ENCODE results near the gene RNF208.

Gene RNF208

GRCh38 chr9:137222190-137223077 lies at the start of gene RNF208:
TSS of gene RNF208 (minus strand) at chr9:137222240. CDS start at chr9:137221212, 1,028 bp downstream.
- H3K4me1 ChIP-seq (ENCODE audit: control insufficient read depth in 1 of 2, insufficient read depth in 2 of 2, low read length in 2 of 2): peaks cover 18 to 54% of the 10 kb centered on the region in 2 donors
- H3K4me3 ChIP-seq (ENCODE audit: low read depth in 1 of 2, low read length in 2 of 2): peak within 1 kb of the TSS; percentile 74 to 80
- H3K9me3 ChIP-seq (ENCODE audit: control insufficient read depth in 1 of 2, low read length in 2 of 2): no peaks in the 10 kb centered on the region
- peak within 1 kb of the TSS; percentile 85 for H3K27ac ChIP-seq (ENCODE audit: low read depth, low read length)
- H3K27me3 ChIP-seq (ENCODE audit: control insufficient read depth in 1 of 2, insufficient read depth in 2 of 2, low read length in 2 of 2): no peaks in the 10 kb centered on the region
- H3K9ac ChIP-seq (ENCODE audit: low read depth in 1 of 2, low read length in 2 of 2): peak within 1 kb of the TSS; percentile 66 to 86
- no peaks in the 10 kb centered on the region for H3K36me3 ChIP-seq (ENCODE audit: control insufficient read depth in 1 of 2, insufficient read depth in 2 of 2, low read length in 2 of 2)

GRCh38 chr9:137271696-137272076 lies 49.6 kb upstream of the RNF208 start:
- H3K9me3 ChIP-seq (ENCODE audit: control insufficient read depth in 1 of 2, low read length in 2 of 2): no peaks in the 10 kb centered on the region
- H3K27ac ChIP-seq (ENCODE audit: low read depth, low read length): no peak overlapping the region
- H3K9ac ChIP-seq (ENCODE audit: low read depth in 1 of 2, low read length in 2 of 2): no peak overlapping the region
- H3K36me3 ChIP-seq (ENCODE audit: control insufficient read depth in 1 of 2, insufficient read depth in 2 of 2, low read length in 2 of 2): peaks cover 3 to 32% of the 10 kb centered on the region in 2 donors
- no peaks in the 10 kb centered on the region for H3K27me3 ChIP-seq (ENCODE audit: control insufficient read depth in 1 of 2, insufficient read depth in 2 of 2, low read length in 2 of 2)
- H3K4me3 ChIP-seq (ENCODE audit: low read depth in 1 of 2, low read length in 2 of 2): no peak overlapping the region
- H3K4me1 ChIP-seq (ENCODE audit: control insufficient read depth in 1 of 2, insufficient read depth in 2 of 2, low read length in 2 of 2): peaks cover 42 to 50% of the 10 kb centered on the region in 2 donors

- Histone ChIP-seq H3K9ac (ENCODE audit: low read depth in 1 of 2, low read length in 2 of 2) (no peak overlapping the region), H3K4me1 (ENCODE audit: control insufficient read depth in 1 of 2, insufficient read depth in 2 of 2, low read length in 2 of 2) (peaks cover 36 to 45% of the 10 kb centered on the region in 2 donors), H3K27ac (ENCODE audit: low read depth, low read length) (no peak overlapping the region), H3K9me3 (ENCODE audit: control insufficient read depth in 1 of 2, low read length in 2 of 2) (no peaks in the 10 kb centered on the region), H3K4me3 (ENCODE audit: low read depth in 1 of 2, low read length in 2 of 2) (no peak overlapping the region), H3K36me3 (ENCODE audit: control insufficient read depth in 1 of 2, insufficient read depth in 2 of 2, low read length in 2 of 2) (peaks cover 7 to 38% of the 10 kb centered on the region in 2 donors), H3K27me3 (ENCODE audit: control insufficient read depth in 1 of 2, insufficient read depth in 2 of 2, low read length in 2 of 2) (no peaks in the 10 kb centered on the region)
These were observed 49.1 kb upstream of the RNF208 start for GRCh38 chr9:137270929-137271695.

GRCh38 chr9:137269231-137269772 lies 47.3 kb upstream of the RNF208 start:
- Histone ChIP-seq H3K36me3 (ENCODE audit: control insufficient read depth in 1 of 2, insufficient read depth in 2 of 2, low read length in 2 of 2) (peaks cover 12 to 50% of the 10 kb centered on the region in 2 donors), H3K9ac (ENCODE audit: low read depth in 1 of 2, low read length in 2 of 2) (peak overlapping the region; percentile 12 to 13)

GRCh38 chr9:137268538-137269201 lies 46.6 kb upstream of the RNF208 start:
- Histone ChIP-seq H3K4me1 (ENCODE audit: control insufficient read depth in 1 of 2, insufficient read depth in 2 of 2, low read length in 2 of 2) (peaks cover 18 to 22% of the 10 kb centered on the region in 2 donors), H3K4me3 (ENCODE audit: low read depth in 1 of 2, low read length in 2 of 2) (peak overlapping the region; percentile 33 to 59)

More at GRCh38 chr9:137269231-137269772, 47.3 kb upstream of the RNF208 start:
- Histone ChIP-seq H3K27me3 (ENCODE audit: control insufficient read depth in 1 of 2, insufficient read depth in 2 of 2, low read length in 2 of 2) (no peaks in the 10 kb centered on the region), H3K27ac (ENCODE audit: low read depth, low read length) (peak overlapping the region; percentile 42), H3K4me3 (ENCODE audit: low read depth in 1 of 2, low read length in 2 of 2) (peak overlapping the region; percentile 33 to 59), H3K4me1 (ENCODE audit: control insufficient read depth in 1 of 2, insufficient read depth in 2 of 2, low read length in 2 of 2) (peaks cover 24 to 28% of the 10 kb centered on the region in 2 donors), H3K9me3 (ENCODE audit: control insufficient read depth in 1 of 2, low read length in 2 of 2) (no peaks in the 10 kb centered on the region)

GRCh38 chr9:137267933-137268355 lies 45.9 kb upstream of the RNF208 start:
- Histone ChIP-seq H3K9me3 (ENCODE audit: control insufficient read depth in 1 of 2, low read length in 2 of 2) (no peaks in the 10 kb centered on the region), H3K4me3 (ENCODE audit: low read depth in 1 of 2, low read length in 2 of 2) (no peak overlapping the region), H3K27me3 (ENCODE audit: control insufficient read depth in 1 of 2, insufficient read depth in 2 of 2, low read length in 2 of 2) (no peaks in the 10 kb centered on the region), H3K4me1 (ENCODE audit: control insufficient read depth in 1 of 2, insufficient read depth in 2 of 2, low read length in 2 of 2) (peaks cover 18 to 21% of the 10 kb centered on the region in 2 donors), H3K36me3 (ENCODE audit: control insufficient read depth in 1 of 2, insufficient read depth in 2 of 2, low read length in 2 of 2) (peaks cover 12 to 55% of the 10 kb centered on the region in 2 donors), H3K9ac (ENCODE audit: low read depth in 1 of 2, low read length in 2 of 2) (no peak overlapping the region), H3K27ac (ENCODE audit: low read depth, low read length) (no peak overlapping the region)

More at GRCh38 chr9:137268538-137269201, 46.6 kb upstream of the RNF208 start:
- Histone ChIP-seq H3K27me3 (ENCODE audit: control insufficient read depth in 1 of 2, insufficient read depth in 2 of 2, low read length in 2 of 2) (no peaks in the 10 kb centered on the region), H3K36me3 (ENCODE audit: control insufficient read depth in 1 of 2, insufficient read depth in 2 of 2, low read length in 2 of 2) (peaks cover 12 to 57% of the 10 kb centered on the region in 2 donors), H3K9me3 (ENCODE audit: control insufficient read depth in 1 of 2, low read length in 2 of 2) (no peaks in the 10 kb centered on the region), H3K27ac (ENCODE audit: low read depth, low read length) (peak overlapping the region; percentile 42), H3K9ac (ENCODE audit: low read depth in 1 of 2, low read length in 2 of 2) (peak overlapping the region; percentile 12 to 13)

- Histone ChIP-seq H3K27me3 (ENCODE audit: control insufficient read depth in 1 of 2, insufficient read depth in 2 of 2, low read length in 2 of 2) (no peaks in the 10 kb centered on the region), H3K9me3 (ENCODE audit: control insufficient read depth in 1 of 2, low read length in 2 of 2) (no peaks in the 10 kb centered on the region), H3K4me3 (ENCODE audit: low read depth in 1 of 2, low read length in 2 of 2) (no peak overlapping the region), H3K36me3 (ENCODE audit: control insufficient read depth in 1 of 2, insufficient read depth in 2 of 2, low read length in 2 of 2) (peaks cover 12 to 46% of the 10 kb centered on the region in 2 donors), H3K4me1 (ENCODE audit: control insufficient read depth in 1 of 2, insufficient read depth in 2 of 2, low read length in 2 of 2) (peaks cover 18 to 21% of the 10 kb centered on the region in 2 donors), H3K27ac (ENCODE audit: low read depth, low read length) (no peak overlapping the region), H3K9ac (ENCODE audit: low read depth in 1 of 2, low read length in 2 of 2) (no peak overlapping the region)
These were observed 44.8 kb upstream of the RNF208 start for GRCh38 chr9:137266585-137267453.

GRCh38 chr9:137266162-137266527 lies 44.1 kb upstream of the RNF208 start:
- Histone ChIP-seq H3K9ac (ENCODE audit: low read depth in 1 of 2, low read length in 2 of 2) (no peak overlapping the region), H3K4me1 (ENCODE audit: control insufficient read depth in 1 of 2, insufficient read depth in 2 of 2, low read length in 2 of 2) (peaks cover 18 to 21% of the 10 kb centered on the region in 2 donors), H3K9me3 (ENCODE audit: control insufficient read depth in 1 of 2, low read length in 2 of 2) (no peaks in the 10 kb centered on the region), H3K36me3 (ENCODE audit: control insufficient read depth in 1 of 2, insufficient read depth in 2 of 2, low read length in 2 of 2) (peaks cover 12 to 45% of the 10 kb centered on the region in 2 donors), H3K27ac (ENCODE audit: low read depth, low read length) (no peak overlapping the region), H3K27me3 (ENCODE audit: control insufficient read depth in 1 of 2, insufficient read depth in 2 of 2, low read length in 2 of 2) (no peaks in the 10 kb centered on the region), H3K4me3 (ENCODE audit: low read depth in 1 of 2, low read length in 2 of 2) (no peak overlapping the region)
